Neuronal stem cell (in vitro differentiated cells): ENCODE measurements around the gene ESF1.

Experiments used
- DNase-seq: peaks from one replicate; pipeline ENCODE4 v3.0.0-alpha.2; 2013; ENCODE audit warnings: low spot score
- H2AFZ ChIP-seq: one replicate; pipeline ENCODE4 v1.6.1; 2013; ENCODE audit warnings: mild to moderate bottlenecking, low read length, inconsistent platforms
- H2AK5ac ChIP-seq: 2 replicates; pipeline ENCODE4 v1.6.1; 2013; ENCODE audit warnings: low read depth, mild to moderate bottlenecking, inconsistent platforms, low read length, moderate library complexity, mixed read lengths
- H2BK120ac ChIP-seq: 2 replicates; pipeline ENCODE4 v1.6.1; 2013; ENCODE audit warnings: low read depth, mild to moderate bottlenecking, inconsistent platforms, low read length, moderate library complexity, mixed read lengths
- H2BK12ac ChIP-seq: one replicate; pipeline ENCODE4 v1.6.1; 2013; ENCODE audit warnings: low read length, inconsistent platforms
- H2BK15ac ChIP-seq: 2 replicates; pipeline ENCODE4 v1.6.1; 2013; ENCODE audit warnings: mild to moderate bottlenecking, low read length, inconsistent platforms, mixed read lengths
- H2BK5ac ChIP-seq: one replicate; pipeline ENCODE4 v1.6.1; 2013; ENCODE audit warnings: inconsistent platforms, mild to moderate bottlenecking, low read length, moderate library complexity
- H3K14ac ChIP-seq: one replicate; pipeline ENCODE4 v1.6.1; 2013; ENCODE audit warnings: low read length, inconsistent platforms
- H3K18ac ChIP-seq: 2 replicates; pipeline ENCODE4 v1.6.1; 2013; ENCODE audit warnings: low read length, inconsistent platforms
- H3K23ac ChIP-seq: 2 replicates; pipeline ENCODE4 v1.6.1; 2013; ENCODE audit warnings: low read depth, mild to moderate bottlenecking, mixed read lengths, low read length, inconsistent platforms; ENCODE audit not compliant: poor library complexity
- H3K27ac ChIP-seq: replicated peaks from 3 replicates; pipeline ENCODE4 v1.5.1; 2013; ENCODE audit warnings: low read length, inconsistent platforms
- H3K27me3 ChIP-seq, 3 experiments: 2 replicates each; pipeline ENCODE4 v1.6.1; 2013; ENCODE audit warnings: low read length in 3 of 3, mild to moderate bottlenecking in 2 of 3, inconsistent platforms in 1 of 3, low read depth in 1 of 3, mixed read lengths in 1 of 3, moderate library complexity in 1 of 3; ENCODE audit not compliant: control insufficient read depth in 3 of 3, insufficient read depth in 3 of 3
- H3K36me3 ChIP-seq, 2 donors: replicated peaks in 1 of 2; 2 replicates each; pipeline ENCODE4 v1.6.1; 2013; ENCODE audit warnings: low read length in 2 of 2; ENCODE audit not compliant: control insufficient read depth in 2 of 2, insufficient read depth in 2 of 2
- H3K4ac ChIP-seq: 2 replicates; pipeline ENCODE4 v1.6.1; 2013; ENCODE audit warnings: inconsistent platforms, mild to moderate bottlenecking, low read length, moderate library complexity
- H3K4me1 ChIP-seq, 2 donors: 1 replicate in 1 of 2; 2 replicates in 1 of 2; pipeline ENCODE4 v1.6.1; 2013; ENCODE audit warnings: low read length in 2 of 2, low read depth in 1 of 2; ENCODE audit not compliant: control insufficient read depth in 2 of 2, insufficient read depth in 1 of 2
- H3K4me2 ChIP-seq: one replicate; pipeline ENCODE4 v1.6.1; 2013; ENCODE audit warnings: mild to moderate bottlenecking, low read length, inconsistent platforms; ENCODE audit not compliant: insufficient read depth, poor library complexity, severe bottlenecking
- H3K4me3 ChIP-seq, 2 donors: 2 replicates each; pipeline ENCODE4 v1.5.1; 2013; ENCODE audit warnings: low read length in 2 of 2, mild to moderate bottlenecking in 2 of 2, inconsistent platforms in 1 of 2, moderate library complexity in 1 of 2
- H3K79me1 ChIP-seq: one replicate; pipeline ENCODE4 v1.6.1; 2013; ENCODE audit warnings: low read depth, mild to moderate bottlenecking, inconsistent platforms, low read length, moderate library complexity
- H3K9ac ChIP-seq: one replicate; pipeline ENCODE4 v1.6.1; 2013; ENCODE audit warnings: mild to moderate bottlenecking, low read depth, low read length, inconsistent platforms; ENCODE audit not compliant: poor library complexity
- H3K9me3 ChIP-seq, 2 donors: replicated peaks in 1 of 2; 2 replicates each; pipeline versions ENCODE3 to v1.6.1; 2013; ENCODE audit warnings: low read length in 2 of 2, mild to moderate bottlenecking in 2 of 2, inconsistent platforms in 1 of 2, low read depth in 1 of 2, mixed read lengths in 1 of 2, moderate library complexity in 1 of 2; ENCODE audit not compliant: control insufficient read depth in 2 of 2, insufficient read depth in 1 of 2
- H4K8ac ChIP-seq: one replicate; pipeline ENCODE4 v1.6.1; 2013; ENCODE audit warnings: low read depth, mild to moderate bottlenecking, inconsistent platforms, low read length, moderate library complexity
- H4K91ac ChIP-seq: one replicate; pipeline ENCODE4 v1.6.1; 2013; ENCODE audit warnings: low read length, low read depth, mild to moderate bottlenecking, inconsistent platforms; ENCODE audit not compliant: poor library complexity
- WGBS, 2 donors: extraction: QIAGEN DNeasy Blood & Tissue Kit; methylation state at CpG; one replicate each; pipeline ENCODE4 v1.1.7; 2013; ENCODE audit warnings: missing lambda C conversion rate in 2 of 2, mixed read lengths in 1 of 2; ENCODE audit not compliant: insufficient read length in 2 of 2, insufficient replicate concordance in 1 of 2; ENCODE audit errors: extremely low coverage in 2 of 2; 5-methylcytosine and 5-hydroxymethylcytosine counted together

Gene ESF1

DNA sequence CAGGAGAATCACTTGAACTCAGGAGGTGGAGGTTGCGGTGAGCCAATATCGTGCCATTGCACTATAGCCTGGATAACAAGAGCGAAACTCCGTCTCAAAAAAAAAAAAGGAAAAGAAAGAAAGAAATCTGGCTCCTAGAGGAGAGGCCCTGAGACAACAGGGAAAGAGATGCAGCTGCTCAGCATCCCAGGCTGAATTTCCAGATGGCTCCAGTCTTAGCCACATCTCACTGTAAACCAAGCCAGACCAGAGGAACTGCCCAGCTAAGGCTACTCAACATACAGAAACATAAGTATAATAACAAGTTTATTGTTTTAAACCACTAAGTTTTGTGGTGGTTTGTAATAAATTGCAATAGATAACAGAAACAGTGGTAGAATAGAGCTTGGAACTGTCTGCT is 107.5 kb downstream of the ESF1 start:
- H2BK12ac ChIP-seq, result no peak overlapping the region
- no peak overlapping the region for H3K14ac ChIP-seq
- no peak overlapping the region for H2BK15ac ChIP-seq
- H3K79me1 ChIP-seq, result no peaks in the 10 kb centered on the region
- H3K36me3 ChIP-seq, result no peaks in the 10 kb centered on the region
- no peak overlapping the region for H2BK120ac ChIP-seq
- no peak overlapping the region for H3K4ac ChIP-seq
- H3K18ac ChIP-seq, result no peak overlapping the region
- H3K23ac ChIP-seq, result no peak overlapping the region
- H2AFZ ChIP-seq, result no peak overlapping the region
- no peak overlapping the region for H3K4me2 ChIP-seq
- no peaks in the 10 kb centered on the region for H3K9me3 ChIP-seq
- H3K27ac ChIP-seq, result no peak overlapping the region
- no peaks in the 10 kb centered on the region for H3K27me3 ChIP-seq
- DNase-seq, result no peak
- H4K91ac ChIP-seq, result no peak overlapping the region
- no peak overlapping the region for H3K4me3 ChIP-seq
- no peak overlapping the region for H2BK5ac ChIP-seq
- no peak overlapping the region for H3K9ac ChIP-seq
- H2AK5ac ChIP-seq, result no peak overlapping the region
- no peak overlapping the region for H4K8ac ChIP-seq
- WGBS, 2 donors, result no CpG with 5 or more reads among the region's 4 CpGs
- peaks cover 0 to 2% of the 10 kb centered on the region in 2 donors for H3K4me1 ChIP-seq

DNA sequence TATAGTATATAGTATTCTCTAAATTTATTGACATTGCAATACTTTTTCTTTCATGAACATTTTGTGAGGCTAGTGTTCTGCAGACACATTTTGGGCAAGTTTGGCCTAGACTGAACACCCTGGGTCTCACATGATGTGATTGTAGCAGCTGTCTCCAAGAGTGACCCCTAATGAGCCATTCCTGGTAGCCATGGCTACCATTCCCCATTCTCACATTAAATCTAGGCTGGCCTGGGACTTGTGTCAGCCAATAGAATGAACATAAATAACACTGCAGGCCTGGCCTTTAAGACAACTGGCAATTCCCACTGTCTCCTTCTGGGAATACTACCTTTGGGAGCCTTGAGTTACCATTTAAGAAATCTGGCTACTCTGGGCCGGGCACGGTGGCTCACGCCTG is 108.0 kb downstream of the ESF1 start:
- no peak overlapping the region for H3K4ac ChIP-seq
- H2AFZ ChIP-seq, result no peak overlapping the region
- WGBS, 2 donors, result no CpG with 5 or more reads among the region's 3 CpGs
- no peak overlapping the region for H3K4me3 ChIP-seq
- no peak overlapping the region for H2BK15ac ChIP-seq
- H2AK5ac ChIP-seq, result no peak overlapping the region
- H3K9ac ChIP-seq, result no peak overlapping the region
- H3K4me2 ChIP-seq, result no peak overlapping the region
- H3K27ac ChIP-seq, result no peak overlapping the region
- no peak overlapping the region for H3K23ac ChIP-seq
- H3K4me1 ChIP-seq, result peaks cover 0 to 2% of the 10 kb centered on the region in 2 donors
- no peaks in the 10 kb centered on the region for H3K36me3 ChIP-seq
- DNase-seq, result no peak
- H2BK5ac ChIP-seq, result no peak overlapping the region
- H3K79me1 ChIP-seq, result no peaks in the 10 kb centered on the region
- H4K91ac ChIP-seq, result no peak overlapping the region
- H3K27me3 ChIP-seq, result no peaks in the 10 kb centered on the region
- H3K18ac ChIP-seq, result no peak overlapping the region
- H4K8ac ChIP-seq, result no peak overlapping the region
- H3K9me3 ChIP-seq, result no peaks in the 10 kb centered on the region
- no peak overlapping the region for H2BK120ac ChIP-seq
- no peak overlapping the region for H3K14ac ChIP-seq
- no peak overlapping the region for H2BK12ac ChIP-seq

DNA sequence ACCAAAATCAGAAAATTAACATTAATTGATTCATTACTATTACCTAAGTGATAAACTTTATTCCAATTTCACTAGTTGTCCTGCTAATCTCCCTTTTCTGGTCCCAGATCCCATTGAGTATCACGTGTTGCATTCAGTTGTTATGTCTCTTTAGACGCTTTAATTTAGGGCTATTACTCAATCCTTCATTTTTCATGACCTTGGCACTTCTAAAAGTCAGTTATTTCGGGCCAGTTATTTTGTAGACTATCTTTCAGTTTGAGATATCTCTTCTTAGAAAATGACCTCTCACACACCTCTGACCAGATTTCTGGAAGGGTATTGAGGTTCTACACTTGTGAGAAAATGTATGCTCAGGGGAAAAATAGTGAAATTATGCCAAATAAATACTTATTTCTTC is 112.0 kb downstream of the ESF1 start:
- no peak overlapping the region for H3K14ac ChIP-seq
- H4K91ac ChIP-seq, result no peak overlapping the region
- H4K8ac ChIP-seq, result no peak overlapping the region
- H2BK15ac ChIP-seq, result no peak overlapping the region
- no peak overlapping the region for H2BK5ac ChIP-seq
- H3K23ac ChIP-seq, result no peak overlapping the region
- WGBS, 2 donors, result no CpG with 5 or more reads among the region's 3 CpGs
- H3K4me3 ChIP-seq, result no peak overlapping the region
- H2AFZ ChIP-seq, result no peak overlapping the region
- H3K4ac ChIP-seq, result no peak overlapping the region
- H3K79me1 ChIP-seq, result no peaks in the 10 kb centered on the region
- H3K4me1 ChIP-seq, result peaks cover 0 to 2% of the 10 kb centered on the region in 2 donors
- peaks cover 0 to 6% (median 0%) of the 10 kb centered on the region in 3 experiments for H3K27me3 ChIP-seq
- no peak overlapping the region for H3K18ac ChIP-seq
- no peaks in the 10 kb centered on the region for H3K36me3 ChIP-seq
- H3K27ac ChIP-seq, result no peak overlapping the region
- H2AK5ac ChIP-seq, result no peak overlapping the region
- no peaks in the 10 kb centered on the region for H3K9me3 ChIP-seq
- no peak overlapping the region for H2BK120ac ChIP-seq
- DNase-seq, result no peak
- no peak overlapping the region for H3K9ac ChIP-seq
- no peak overlapping the region for H2BK12ac ChIP-seq
- no peak overlapping the region for H3K4me2 ChIP-seq

DNA sequence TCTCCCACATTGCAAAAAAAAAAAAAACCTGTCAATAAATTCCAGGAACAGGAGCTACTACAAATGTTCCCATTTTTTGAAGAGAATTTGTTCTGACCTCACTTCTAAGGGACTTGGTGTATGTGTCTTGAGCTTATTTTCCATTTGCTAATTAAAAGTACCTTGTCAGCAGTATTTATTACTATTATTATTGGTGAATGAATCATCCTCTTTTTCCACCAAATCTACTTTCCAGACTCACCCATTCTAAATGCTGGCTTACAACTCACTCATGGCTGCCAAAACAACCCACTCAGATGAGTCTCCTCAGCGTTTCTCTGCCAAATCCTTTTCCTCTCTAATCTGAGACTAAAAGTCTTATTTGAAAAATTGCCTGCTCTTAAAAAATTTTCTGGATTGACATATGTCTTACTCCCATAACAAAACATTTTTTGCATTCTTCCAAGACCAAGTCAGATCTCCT is 112.8 kb downstream of the ESF1 start:
- Histone ChIP-seq H3K4me2 (no peak overlapping the region), H2AFZ (no peak overlapping the region), H3K9ac (no peak overlapping the region), H3K27me3 (peaks cover 0 to 6% (median 0%) of the 10 kb centered on the region in 3 experiments), H3K4ac (no peak overlapping the region), H2BK12ac (no peak overlapping the region), H3K4me3 (no peak overlapping the region), H3K18ac (no peak overlapping the region), H4K91ac (no peak overlapping the region), H4K8ac (no peak overlapping the region), H2AK5ac (no peak overlapping the region), H2BK5ac (no peak overlapping the region), H3K79me1 (no peaks in the 10 kb centered on the region), H3K9me3 (no peaks in the 10 kb centered on the region), H3K4me1 (peaks cover 0 to 2% of the 10 kb centered on the region in 2 donors), H2BK15ac (no peak overlapping the region), H3K27ac (no peak overlapping the region), H3K36me3 (no peaks in the 10 kb centered on the region), H2BK120ac (no peak overlapping the region), H3K14ac (no peak overlapping the region), H3K23ac (no peak overlapping the region)
- no CpG with 5 or more reads among the region's 1 CpG for WGBS, 2 donors
- no peak for DNase-seq
